ENCODE results near the gene RERE.

Gene RERE
- 8.0 to 46.2 (median 14.3) reads per million in 18 experiments for total RNA-seq

GRCh38 chr1:8817412-8818324 is at the start of gene RERE:
Gene RERE (minus strand): TSS chr1:8817640.
- peak; percentile 94 to 97 for DNase-seq

DNA sequence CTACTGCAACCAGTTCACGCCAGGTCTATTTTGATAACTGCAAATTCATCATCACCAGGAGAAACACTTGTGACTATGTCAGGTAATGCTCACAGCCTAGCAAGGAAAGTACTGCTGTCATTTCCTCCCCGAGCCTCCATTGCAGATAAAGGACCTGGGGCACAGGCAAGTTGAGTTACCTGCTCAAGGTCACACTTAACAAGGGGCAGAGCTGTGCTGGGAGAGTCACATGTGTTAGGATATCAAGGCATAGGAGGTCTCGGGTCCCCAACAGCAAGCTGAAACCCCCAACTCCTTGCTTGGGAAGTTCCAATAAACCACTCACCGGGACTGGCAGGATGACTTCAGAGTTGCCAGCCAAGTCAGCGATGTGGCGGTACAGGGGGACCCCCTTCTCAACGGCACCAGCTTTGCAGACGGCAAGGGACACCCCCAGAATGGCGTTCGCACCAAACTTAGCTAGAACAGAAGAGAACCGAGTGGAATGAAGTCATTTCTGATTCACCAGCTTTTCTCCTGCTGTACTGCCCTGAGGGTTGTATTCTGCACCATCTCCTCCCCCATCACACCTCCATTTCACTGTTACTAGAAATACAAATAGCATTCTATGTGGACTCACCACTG is 49.5 kb upstream of the RERE start:
- DNase-seq: no peak

- no peak for DNase-seq
These were observed 48.8 kb upstream of the RERE start for GRCh38 chr1:8866173-8866791.

DNA sequence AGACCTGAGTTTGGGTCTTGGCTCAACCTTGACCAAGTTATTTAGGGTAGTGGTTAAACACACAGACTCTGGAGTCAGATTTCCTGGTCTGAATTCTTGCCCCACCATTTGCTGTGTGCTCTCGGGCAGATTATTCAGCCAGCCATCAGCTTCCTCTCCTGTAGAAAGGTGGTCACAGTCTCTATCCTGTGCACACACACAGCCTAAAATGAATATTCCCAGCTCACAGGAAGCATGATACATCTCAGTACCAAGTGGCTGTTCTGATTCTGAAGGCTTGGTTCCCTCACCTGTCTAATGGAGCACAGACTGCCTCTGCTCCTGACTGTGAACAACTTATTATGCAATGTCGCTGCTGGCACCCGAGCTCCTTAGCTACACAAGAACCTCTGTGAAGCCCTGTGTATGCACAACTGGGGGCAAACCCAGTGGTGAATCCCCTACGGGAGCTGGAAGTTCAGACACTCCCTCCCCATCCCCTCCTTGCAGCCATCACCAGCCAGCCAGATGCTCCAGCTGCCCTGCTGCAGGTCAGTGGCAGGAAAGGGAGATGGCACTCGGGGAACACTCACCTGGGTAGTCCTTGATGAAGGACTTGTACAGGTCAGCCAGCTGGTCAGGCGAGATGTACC is 47.4 kb upstream of the RERE start:
- no peak for DNase-seq

GRCh38 chr1:8863794-8864233 is 46.4 kb upstream of the RERE start:
- no peak for DNase-seq

GRCh38 chr1:8863138-8863537 is 45.7 kb upstream of the RERE start:
- no peak for DNase-seq

DNA sequence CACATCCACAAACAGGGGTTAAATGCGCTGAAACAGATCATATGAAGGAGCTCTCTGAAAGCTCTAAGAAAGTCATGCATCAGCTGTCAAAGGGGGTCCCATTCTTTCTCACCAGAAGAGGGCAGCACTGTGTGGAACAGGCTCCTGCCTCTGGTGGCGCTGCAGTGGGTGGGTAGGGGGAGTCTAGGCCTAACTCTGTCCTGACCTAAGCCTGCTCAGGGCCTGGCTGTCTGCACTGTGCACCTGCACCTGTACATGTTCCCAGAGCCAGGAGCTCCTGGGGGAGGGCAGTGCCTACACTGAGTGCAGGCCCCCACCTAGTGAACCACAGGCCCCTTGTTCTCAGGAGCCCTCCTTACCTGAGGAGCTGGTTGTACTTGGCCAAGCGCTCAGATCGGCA is 45.1 kb upstream of the RERE start:
- peak in 1 of 2 donors; percentile 33 for DNase-seq

DNA sequence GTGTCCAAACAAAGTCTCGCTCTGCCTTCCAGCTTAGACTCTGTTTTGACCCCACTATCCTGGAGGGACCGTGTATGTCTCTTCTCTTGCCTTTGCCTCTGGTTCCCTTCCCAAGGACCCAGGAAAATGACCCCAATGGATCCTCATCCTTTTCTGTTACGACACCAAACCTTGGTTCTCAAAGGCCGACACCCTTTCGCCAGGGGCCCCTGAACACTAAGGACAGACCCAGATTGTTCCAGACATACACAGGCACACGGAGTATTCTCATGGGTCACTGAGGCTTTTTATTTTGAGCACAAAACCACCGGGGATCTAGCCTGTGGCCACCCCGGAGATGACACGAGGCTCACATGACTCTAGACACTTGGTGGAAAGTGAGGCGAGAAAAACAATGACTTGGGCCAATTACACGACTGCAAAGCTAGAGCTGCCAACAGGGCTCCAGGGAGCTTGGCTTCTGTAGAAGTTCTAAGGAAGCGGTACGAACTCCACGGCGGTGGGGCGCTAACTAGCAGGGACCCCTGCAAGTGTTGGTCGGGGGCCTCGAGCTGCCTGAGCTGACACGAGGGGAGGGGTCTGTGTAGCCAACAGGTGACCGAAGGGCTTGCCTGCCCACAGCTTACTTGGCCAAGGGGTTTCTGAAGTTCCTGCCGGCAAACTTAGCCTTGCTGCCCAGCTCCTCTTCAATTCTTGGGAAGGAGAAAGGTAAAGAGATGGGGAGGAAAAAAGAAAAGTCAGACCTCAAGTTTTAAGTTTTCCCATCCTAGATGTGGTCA is 43.5 kb upstream of the RERE start:
- DNase-seq: no peak

DNA sequence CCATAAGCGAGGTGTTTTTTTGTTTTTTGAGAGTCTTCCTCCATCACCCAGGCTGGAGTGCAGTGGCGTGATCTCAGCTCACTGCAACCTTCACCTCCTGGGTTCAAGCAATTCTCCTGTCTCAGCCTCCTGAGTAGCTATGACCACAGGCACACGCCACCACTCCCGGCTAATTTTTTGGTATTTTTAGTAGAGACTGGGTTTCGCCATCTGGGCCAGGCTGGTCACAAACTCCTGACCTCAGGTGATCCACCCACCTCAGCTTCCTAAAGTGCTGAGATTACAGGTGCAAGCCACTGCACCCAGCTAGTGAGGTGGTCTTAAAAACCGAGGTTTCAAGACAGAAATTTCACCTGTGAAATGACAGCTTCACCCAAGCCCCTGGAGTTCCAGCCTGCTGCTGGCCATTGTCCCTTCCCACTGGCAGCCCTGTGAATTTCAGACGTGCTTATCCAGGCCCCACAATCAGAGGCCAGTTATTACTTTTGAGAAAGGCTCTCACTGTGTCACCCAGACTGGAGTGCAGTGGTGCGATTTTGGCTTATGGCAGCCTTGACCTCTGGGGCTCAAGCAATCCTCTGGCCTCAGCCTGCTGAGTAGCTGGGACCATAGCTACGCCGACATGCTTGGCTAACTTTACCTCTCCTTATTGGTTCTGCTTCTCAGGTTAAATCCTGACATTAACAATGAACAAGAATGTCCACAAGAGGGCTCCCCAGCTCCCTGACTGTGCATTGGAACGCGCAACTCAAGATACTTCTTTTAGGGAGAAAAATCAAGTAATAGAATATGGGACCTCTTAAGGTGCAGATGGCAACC is 41.7 kb upstream of the RERE start:
- DNase-seq: peak; percentile 61 to 65

GRCh38 chr1:8858112-8858668 is 40.8 kb upstream of the RERE start:
- DNase-seq: no peak

- DNase-seq: no peak
These were observed 39.4 kb upstream of the RERE start for GRCh38 chr1:8856689-8857412.

- DNase-seq: no peak
These were observed 36.8 kb upstream of the RERE start for GRCh38 chr1:8854240-8854639.

DNA sequence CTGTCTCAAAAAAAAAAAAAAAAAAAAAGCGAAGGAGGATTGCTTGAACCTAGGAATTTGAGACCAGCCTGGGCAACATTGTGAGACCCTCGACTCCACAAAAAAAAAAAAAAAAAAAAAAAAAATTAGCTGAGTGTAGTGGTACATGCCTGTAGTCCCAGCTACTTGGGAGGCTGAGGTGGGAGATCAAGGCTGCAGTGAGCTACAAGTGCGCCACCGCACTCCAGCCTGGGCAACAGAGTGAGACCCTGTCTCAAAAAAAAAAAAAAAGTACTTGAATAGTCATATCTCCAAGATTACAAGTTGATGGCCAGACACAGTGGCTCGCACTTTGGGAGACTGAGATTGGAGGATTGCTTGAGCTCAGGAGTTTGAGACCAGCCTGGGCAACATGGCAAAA is 33.6 kb upstream of the RERE start:
- DNase-seq: no peak

GRCh38 chr1:8848663-8849386 is 31.4 kb upstream of the RERE start:
- peak; percentile 69 to 71 for DNase-seq

DNA sequence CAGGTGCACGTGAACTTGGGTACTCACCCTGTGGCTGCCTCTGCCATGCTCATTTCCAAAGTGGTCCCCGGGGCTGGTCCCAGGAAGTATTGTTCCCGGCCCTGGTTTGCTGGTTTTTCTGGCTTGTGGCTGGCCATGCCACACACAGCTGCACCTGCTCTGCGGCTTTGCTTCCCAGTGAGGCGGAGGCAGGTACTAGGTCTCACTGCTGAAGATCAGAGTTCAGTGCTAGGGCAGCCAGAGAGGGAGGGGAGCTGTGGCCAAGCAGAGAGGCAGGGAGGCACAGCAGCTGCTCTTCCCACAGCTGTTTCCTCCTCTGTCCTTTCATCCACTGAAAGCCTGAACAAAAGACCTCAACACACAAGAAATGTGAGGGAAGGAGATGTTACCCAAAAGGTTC is 30.6 kb upstream of the RERE start:
- no peak for DNase-seq

GRCh38 chr1:8846263-8846662 is 28.8 kb upstream of the RERE start:
- DNase-seq: no peak

DNA sequence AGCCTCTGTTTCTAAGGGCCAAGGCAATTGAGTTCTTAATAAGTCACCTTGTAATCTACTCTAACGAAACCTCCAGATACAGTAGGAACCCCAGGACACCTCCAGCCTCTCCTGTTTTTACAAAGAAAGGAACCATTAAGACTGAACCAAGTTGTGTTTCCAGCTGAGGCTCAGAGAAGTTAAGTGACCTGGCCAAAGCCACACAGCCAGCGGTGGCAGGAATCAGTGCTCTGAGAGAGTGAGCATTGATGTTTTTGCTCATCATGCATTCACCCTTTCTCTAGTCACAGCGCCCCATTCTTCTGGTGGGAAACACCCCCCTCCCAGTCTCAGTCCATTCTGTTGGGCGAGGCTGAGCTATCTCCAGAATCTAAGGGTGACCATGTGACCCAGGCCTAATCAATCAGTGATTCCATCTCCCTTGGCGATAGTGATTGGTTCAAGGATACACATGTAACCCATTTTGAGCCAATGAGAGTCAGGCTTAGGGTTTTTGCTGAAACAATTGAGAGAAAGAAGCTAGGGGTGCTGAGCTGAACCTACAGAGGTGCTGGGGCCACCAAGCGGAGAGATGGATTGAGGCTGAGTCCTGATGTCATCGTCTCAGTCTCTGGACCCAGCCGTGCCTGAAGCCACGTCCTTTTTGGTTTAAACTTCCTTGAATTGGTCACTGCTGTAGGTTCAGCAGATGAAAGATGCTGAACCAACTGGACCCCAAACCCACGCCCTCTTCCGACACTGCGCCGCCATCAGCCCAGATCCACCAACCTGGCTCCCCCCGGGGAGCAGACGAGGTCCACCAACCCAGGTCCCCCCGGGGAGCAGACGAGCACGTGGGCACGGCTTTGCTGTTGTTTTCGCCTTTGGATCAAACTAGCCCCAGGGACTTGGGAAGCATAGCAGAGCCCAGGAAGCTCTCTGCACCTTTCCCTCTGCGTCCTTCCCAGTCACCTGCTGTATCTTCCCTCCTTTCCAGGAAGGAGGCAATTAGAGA is 28.0 kb upstream of the RERE start:
- no peak for DNase-seq

DNA sequence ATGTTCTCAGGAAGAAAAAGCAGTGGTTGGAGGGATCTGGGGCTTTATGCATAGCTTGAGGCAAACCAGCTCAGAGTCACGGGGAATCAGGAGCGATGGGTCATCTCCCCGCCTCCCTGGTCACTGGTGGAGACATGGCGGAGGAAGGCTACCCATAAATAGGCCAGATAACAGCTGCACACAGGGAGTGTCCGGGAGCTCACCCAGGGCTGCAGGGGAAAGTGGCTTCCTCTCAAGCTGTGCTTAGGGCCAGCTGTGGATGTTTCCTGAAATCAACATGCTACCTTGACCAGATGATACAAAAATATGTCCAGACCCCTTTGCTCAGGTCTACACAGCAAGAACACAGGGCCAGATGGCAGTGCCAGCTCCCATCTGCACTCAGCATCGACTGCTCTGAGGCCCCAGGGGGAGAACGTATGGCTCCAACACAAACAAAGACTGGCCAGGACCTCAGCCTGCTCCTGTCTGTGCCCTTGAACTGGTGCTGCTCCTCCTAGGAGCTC is 27.1 kb upstream of the RERE start:
- DNase-seq: no peak

Measured in inflammatory macrophage (primary cell).